Esophagus muscularis mucosa (tissue), 3 donors: ENCODE measurements around the gene GAS2L1.

ENCODE experiments used
- CTCF ChIP-seq, 3 experiments: fragments of 200-600 bp in 2 of 3; fragments of 450-650 bp in 1 of 3; sonication (generic) in 2 of 3; IDR thresholded peaks; one replicate each; pipeline ENCODE4 v1.5.1; 2017 to 2019; ENCODE audit warnings: antibody characterized with exemption in 3 of 3, mild to moderate bottlenecking in 2 of 3, moderate library complexity in 1 of 3
- POLR2AphosphoS5 ChIP-seq, 2 donors: sonication (generic); formaldehyde crosslinking; IDR thresholded peaks; one replicate each; pipeline ENCODE4 v1.6.1; 2017; ENCODE audit warnings: antibody characterized with exemption in 2 of 2

- TF ChIP-seq POLR2AphosphoS5 (IDR thresholded peaks at IDR 0.05) (no peak), CTCF (IDR thresholded peaks at IDR 0.05) (no peak)
Measured at GRCh38 chr22:29263791-29264276, 42.6 kb upstream of the GAS2L1 start.
